ENCODE results near the gene ACADM. TPM values are rescaled to one million over a fixed set of nuclear protein-coding genes. Genes with fewer than 3 reads are reported as not detected.

ACADM gene
- total and polyA plus RNA-seq, 2 of the 13 experiments (the other 11 are each of a cell fraction or from before 2014, with no cell fraction given) = 43.7 to 92.2 TPM

- Histone ChIP-seq H3K27ac (ENCODE audit: extremely low read length, insufficient read depth, low read length) (no peak overlapping the region), H3K4me1 (ENCODE audit: insufficient read depth, low read length) (no peaks in the 10 kb centered on the region), H3K9ac (ENCODE audit: insufficient read depth, low read depth, low read length) (no peak overlapping the region), H3K27me3 (ENCODE audit: control insufficient read depth in 1 of 2, insufficient read depth in 2 of 2, low read length in 2 of 2) (no peaks in the 10 kb centered on the region), H4K20me1 (ENCODE audit: insufficient read depth, low read length) (no peaks in the 10 kb centered on the region), H2AFZ (ENCODE audit: low read length) (no peak overlapping the region), H3K4me3 (replicated peaks in 1 of 3; ENCODE audit: insufficient read depth in 1 of 3, low read depth in 2 of 3, low read length in 3 of 3) (no peak overlapping the region), H3K36me3 (replicated peaks in 1 of 2; ENCODE audit: control insufficient read depth in 1 of 2, insufficient read depth in 2 of 2, low read length in 2 of 2) (no peaks in the 10 kb centered on the region), H3K79me2 (ENCODE audit: insufficient read depth, low read length) (no peaks in the 10 kb centered on the region), H3K9me3 (ENCODE audit: low read length) (no peaks in the 10 kb centered on the region), H3K4me2 (ENCODE audit: low read depth, low read length) (no peak overlapping the region)
- DNase-seq (ENCODE audit: low spot score) (no peak), ATAC-seq (no peak), FAIRE-seq (no peak)
- ChIA-PET CTCF (ENCODE audit: low intra/inter-chr PET ratio, low total read pairs) (no interaction called here), POLR2A (no interaction called here)
- no TSS peak for BruUV-seq (replicated peaks)
- no peak for TF ChIP-seq GTF3A (CRISPR knock-in tag; conservative IDR thresholded peaks at IDR 0.05)
- intact Hi-C loops (cut with micrococcal nuclease; ENCODE audit: unreplicated experiment) (no loop called here), in situ Hi-C loops (cut with HindIII; ENCODE audit: extremely low pct_ligation_motif_present, low pct_unique_long_range_greater_than_20kb) (no loop called here)
These were observed 12.7 kb upstream of the ACADM start for GRCh38 chr1:75711846-75712245.

DNA sequence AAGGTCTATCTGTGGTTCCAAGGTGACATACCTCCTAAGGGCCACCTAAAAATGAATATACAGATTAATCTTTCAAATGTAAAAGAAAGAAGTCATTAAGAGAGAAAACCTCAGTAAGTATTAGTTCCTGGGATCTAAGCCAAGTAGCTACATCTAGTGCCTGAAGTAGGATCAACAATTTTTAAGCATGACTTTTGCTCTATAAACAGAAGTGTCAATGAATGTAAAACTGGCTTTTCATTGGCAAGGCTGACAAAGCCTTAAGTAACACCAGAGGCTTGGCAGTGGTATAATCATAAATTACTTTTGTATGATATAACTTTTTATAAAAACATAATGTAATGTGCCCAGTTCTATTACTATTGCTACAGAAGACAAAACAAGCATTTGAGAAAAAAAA lies 12.2 kb upstream of the ACADM start:
- no peaks in the 10 kb centered on the region for H3K4me1 ChIP-seq (ENCODE audit: insufficient read depth, low read length)
- DNase-seq (ENCODE audit: low spot score) = no peak
- ATAC-seq = no peak
- ChIA-PET POLR2A (no interaction called here), CTCF (ENCODE audit: low intra/inter-chr PET ratio, low total read pairs) (no interaction called here)
- no peak overlapping the region for H3K4me2 ChIP-seq (ENCODE audit: low read depth, low read length)
- no TSS peak for BruUV-seq (replicated peaks)
- no peak overlapping the region for H2AFZ ChIP-seq (ENCODE audit: low read length)
- H3K27me3 ChIP-seq (ENCODE audit: control insufficient read depth in 1 of 2, insufficient read depth in 2 of 2, low read length in 2 of 2) = no peaks in the 10 kb centered on the region
- no peak overlapping the region for H3K9ac ChIP-seq (ENCODE audit: insufficient read depth, low read depth, low read length)
- no peak for FAIRE-seq
- H3K36me3 ChIP-seq (replicated peaks in 1 of 2; ENCODE audit: control insufficient read depth in 1 of 2, insufficient read depth in 2 of 2, low read length in 2 of 2) = no peaks in the 10 kb centered on the region
- H3K9me3 ChIP-seq (ENCODE audit: low read length) = no peaks in the 10 kb centered on the region
- in situ Hi-C loops (cut with HindIII; ENCODE audit: extremely low pct_ligation_motif_present, low pct_unique_long_range_greater_than_20kb) (no loop called here), intact Hi-C loops (cut with micrococcal nuclease; ENCODE audit: unreplicated experiment) (no loop called here)
- no peaks in the 10 kb centered on the region for H3K79me2 ChIP-seq (ENCODE audit: insufficient read depth, low read length)
- H3K4me3 ChIP-seq (replicated peaks in 1 of 3; ENCODE audit: insufficient read depth in 1 of 3, low read depth in 2 of 3, low read length in 3 of 3) = no peak overlapping the region
- H3K27ac ChIP-seq (ENCODE audit: extremely low read length, insufficient read depth, low read length) = no peak overlapping the region
- TF ChIP-seq ZNF570 (CRISPR knock-in tag; IDR thresholded peaks at IDR 0.05; ENCODE audit: borderline replicate concordance) (no peak), ZSCAN29 (CRISPR knock-in tag; conservative IDR thresholded peaks at IDR 0.05) (no peak)
- TF ChIP-seq, protein P1, sequence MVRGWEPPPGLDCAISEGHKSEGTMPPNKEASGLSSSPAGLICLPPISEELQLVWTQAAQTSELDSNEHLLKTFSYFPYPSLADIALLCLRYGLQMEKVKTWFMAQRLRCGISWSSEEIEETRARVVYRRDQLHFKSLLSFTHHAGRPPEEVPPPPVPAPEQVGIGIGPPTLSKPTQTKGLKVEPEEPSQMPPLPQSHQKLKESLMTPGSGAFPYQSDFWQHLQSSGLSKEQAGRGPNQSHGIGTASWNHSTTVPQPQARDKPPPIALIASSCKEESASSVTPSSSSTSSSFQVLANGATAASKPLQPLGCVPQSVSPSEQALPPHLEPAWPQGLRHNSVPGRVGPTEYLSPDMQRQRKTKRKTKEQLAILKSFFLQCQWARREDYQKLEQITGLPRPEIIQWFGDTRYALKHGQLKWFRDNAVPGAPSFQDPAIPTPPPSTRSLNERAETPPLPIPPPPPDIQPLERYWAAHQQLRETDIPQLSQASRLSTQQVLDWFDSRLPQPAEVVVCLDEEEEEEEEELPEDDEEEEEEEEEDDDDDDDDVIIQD (CRISPR knock-in tag; IDR thresholded peaks at IDR 0.05; ENCODE audit: low read depth) = no peak
- TF ChIP-seq, protein P2, sequence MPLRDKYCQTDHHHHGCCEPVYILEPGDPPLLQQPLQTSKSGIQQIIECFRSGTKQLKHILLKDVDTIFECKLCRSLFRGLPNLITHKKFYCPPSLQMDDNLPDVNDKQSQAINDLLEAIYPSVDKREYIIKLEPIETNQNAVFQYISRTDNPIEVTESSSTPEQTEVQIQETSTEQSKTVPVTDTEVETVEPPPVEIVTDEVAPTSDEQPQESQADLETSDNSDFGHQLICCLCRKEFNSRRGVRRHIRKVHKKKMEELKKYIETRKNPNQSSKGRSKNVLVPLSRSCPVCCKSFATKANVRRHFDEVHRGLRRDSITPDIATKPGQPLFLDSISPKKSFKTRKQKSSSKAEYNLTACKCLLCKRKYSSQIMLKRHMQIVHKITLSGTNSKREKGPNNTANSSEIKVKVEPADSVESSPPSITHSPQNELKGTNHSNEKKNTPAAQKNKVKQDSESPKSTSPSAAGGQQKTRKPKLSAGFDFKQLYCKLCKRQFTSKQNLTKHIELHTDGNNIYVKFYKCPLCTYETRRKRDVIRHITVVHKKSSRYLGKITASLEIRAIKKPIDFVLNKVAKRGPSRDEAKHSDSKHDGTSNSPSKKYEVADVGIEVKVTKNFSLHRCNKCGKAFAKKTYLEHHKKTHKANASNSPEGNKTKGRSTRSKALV (CRISPR knock-in tag; IDR thresholded peaks at IDR 0.05) = no peak
- TF ChIP-seq, protein P3, sequence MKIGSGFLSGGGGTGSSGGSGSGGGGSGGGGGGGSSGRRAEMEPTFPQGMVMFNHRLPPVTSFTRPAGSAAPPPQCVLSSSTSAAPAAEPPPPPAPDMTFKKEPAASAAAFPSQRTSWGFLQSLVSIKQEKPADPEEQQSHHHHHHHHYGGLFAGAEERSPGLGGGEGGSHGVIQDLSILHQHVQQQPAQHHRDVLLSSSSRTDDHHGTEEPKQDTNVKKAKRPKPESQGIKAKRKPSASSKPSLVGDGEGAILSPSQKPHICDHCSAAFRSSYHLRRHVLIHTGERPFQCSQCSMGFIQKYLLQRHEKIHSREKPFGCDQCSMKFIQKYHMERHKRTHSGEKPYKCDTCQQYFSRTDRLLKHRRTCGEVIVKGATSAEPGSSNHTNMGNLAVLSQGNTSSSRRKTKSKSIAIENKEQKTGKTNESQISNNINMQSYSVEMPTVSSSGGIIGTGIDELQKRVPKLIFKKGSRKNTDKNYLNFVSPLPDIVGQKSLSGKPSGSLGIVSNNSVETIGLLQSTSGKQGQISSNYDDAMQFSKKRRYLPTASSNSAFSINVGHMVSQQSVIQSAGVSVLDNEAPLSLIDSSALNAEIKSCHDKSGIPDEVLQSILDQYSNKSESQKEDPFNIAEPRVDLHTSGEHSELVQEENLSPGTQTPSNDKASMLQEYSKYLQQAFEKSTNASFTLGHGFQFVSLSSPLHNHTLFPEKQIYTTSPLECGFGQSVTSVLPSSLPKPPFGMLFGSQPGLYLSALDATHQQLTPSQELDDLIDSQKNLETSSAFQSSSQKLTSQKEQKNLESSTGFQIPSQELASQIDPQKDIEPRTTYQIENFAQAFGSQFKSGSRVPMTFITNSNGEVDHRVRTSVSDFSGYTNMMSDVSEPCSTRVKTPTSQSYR (CRISPR knock-in tag; IDR thresholded peaks at IDR 0.05; ENCODE audit: borderline replicate concordance) = no peak
- no peaks in the 10 kb centered on the region for H4K20me1 ChIP-seq (ENCODE audit: insufficient read depth, low read length)
